ENCODE data around the gene PACRG. TPM values are rescaled to one million over a fixed set of nuclear protein-coding genes. Genes with fewer than 3 reads are reported as not detected.

PACRG gene
- total RNA-seq, 3 donors from 2014 or later: 0.64 to 6.4 (median 4.6) TPM

DNA sequence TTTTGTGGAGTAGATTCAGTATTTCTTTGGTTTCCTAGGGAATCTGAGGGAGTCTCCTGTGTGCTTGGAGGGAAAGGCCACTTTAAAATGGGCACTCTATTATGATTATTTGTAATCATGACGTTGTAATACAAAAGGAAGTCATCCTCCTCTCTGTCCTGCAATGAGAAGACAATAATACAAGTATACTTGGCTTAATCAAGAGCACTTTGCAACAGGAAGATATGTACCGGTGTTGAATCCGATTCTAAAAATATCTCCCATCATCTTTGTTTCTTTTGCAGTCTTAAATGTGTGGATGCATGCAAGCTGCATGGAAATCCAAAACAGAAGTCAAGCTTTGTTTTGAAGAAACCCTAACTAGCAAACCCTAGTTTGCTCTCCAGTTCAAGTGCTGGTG, 592.6 kb downstream of the PACRG start:
- no peaks in the 10 kb centered on the region for H3K27me3 ChIP-seq
- no peaks in the 10 kb centered on the region for H3K4me1 ChIP-seq
- intact Hi-C loops (cut with DNase I; ENCODE audit: low total_unique reads): no loop called here
- H3K9me3 ChIP-seq: no peaks in the 10 kb centered on the region
- H3K36me3 ChIP-seq: no peaks in the 10 kb centered on the region
- DNase-seq (ENCODE audit: low spot score in 2 of 2): no peak
- H3K27ac ChIP-seq: no peak overlapping the region
- TF ChIP-seq POLR2AphosphoS5 (IDR thresholded peaks at IDR 0.05): no peak
- H3K4me3 ChIP-seq: no peak overlapping the region

DNA sequence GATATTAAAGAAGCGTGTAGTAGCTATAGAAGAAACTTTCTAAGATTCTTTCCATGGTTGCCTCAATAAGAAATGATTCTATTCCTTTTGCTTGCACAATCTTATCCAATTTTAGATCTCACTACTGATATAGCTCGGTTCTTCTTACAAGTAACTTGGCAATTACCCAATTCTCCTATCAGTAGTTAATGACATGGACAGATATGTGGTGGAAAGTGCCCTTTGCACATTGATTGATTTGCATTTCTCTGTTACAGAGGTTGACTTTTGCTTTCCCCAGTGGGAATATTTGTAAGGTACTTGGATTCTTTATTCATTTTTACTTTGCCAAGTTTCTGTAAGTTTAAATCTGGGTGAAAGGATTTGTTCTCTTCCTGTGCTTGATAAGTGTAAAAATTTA, 593.0 kb downstream of the PACRG start:
- no peaks in the 10 kb centered on the region for H3K9me3 ChIP-seq
- intact Hi-C loops (cut with DNase I; ENCODE audit: low total_unique reads): no loop called here

DNA sequence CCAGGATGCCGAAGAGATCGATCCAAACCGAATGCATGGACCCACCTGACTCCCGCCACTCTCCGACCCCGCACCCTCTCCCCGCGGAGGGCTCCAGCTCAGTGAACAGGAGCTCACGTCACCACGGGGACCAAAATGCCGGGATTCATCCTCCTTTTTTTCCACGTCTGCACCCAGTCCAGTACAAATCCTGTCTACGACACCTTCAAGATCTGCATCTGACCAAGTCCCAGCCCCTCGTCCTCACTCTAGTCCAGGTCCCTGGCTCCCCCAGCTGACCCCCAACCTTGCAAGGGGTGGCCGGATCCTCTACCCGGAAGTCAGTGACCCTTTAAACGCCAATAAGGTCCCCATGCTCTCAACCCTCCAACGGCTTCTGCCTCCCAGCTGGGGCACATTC, 593.9 kb downstream of the PACRG start:
- no peak for DNase-seq (ENCODE audit: low spot score in 2 of 2)
- H3K36me3 ChIP-seq: no peaks in the 10 kb centered on the region
- H3K4me3 ChIP-seq: no peak overlapping the region
- intact Hi-C loops (cut with DNase I; ENCODE audit: low total_unique reads): no loop called here
- H3K4me1 ChIP-seq: no peaks in the 10 kb centered on the region
- H3K9me3 ChIP-seq: no peaks in the 10 kb centered on the region
- TF ChIP-seq POLR2AphosphoS5 (IDR thresholded peaks at IDR 0.05): no peak
- no peak for TF ChIP-seq POLR2A (IDR thresholded peaks at IDR 0.05)
- TF ChIP-seq, protein P1, sequence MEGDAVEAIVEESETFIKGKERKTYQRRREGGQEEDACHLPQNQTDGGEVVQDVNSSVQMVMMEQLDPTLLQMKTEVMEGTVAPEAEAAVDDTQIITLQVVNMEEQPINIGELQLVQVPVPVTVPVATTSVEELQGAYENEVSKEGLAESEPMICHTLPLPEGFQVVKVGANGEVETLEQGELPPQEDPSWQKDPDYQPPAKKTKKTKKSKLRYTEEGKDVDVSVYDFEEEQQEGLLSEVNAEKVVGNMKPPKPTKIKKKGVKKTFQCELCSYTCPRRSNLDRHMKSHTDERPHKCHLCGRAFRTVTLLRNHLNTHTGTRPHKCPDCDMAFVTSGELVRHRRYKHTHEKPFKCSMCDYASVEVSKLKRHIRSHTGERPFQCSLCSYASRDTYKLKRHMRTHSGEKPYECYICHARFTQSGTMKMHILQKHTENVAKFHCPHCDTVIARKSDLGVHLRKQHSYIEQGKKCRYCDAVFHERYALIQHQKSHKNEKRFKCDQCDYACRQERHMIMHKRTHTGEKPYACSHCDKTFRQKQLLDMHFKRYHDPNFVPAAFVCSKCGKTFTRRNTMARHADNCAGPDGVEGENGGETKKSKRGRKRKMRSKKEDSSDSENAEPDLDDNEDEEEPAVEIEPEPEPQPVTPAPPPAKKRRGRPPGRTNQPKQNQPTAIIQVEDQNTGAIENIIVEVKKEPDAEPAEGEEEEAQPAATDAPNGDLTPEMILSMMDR (IDR thresholded peaks at IDR 0.05): no peak
- no peaks in the 10 kb centered on the region for H3K27me3 ChIP-seq
- no peak overlapping the region for H3K27ac ChIP-seq

More for the DNA sequence above, 593.0 kb downstream of the PACRG start:
- Histone ChIP-seq H3K36me3 (no peaks in the 10 kb centered on the region), H3K4me3 (no peak overlapping the region), H3K27ac (no peak overlapping the region), H3K27me3 (no peaks in the 10 kb centered on the region), H3K4me1 (no peaks in the 10 kb centered on the region)
- DNase-seq (ENCODE audit: low spot score in 2 of 2): no peak
- TF ChIP-seq POLR2A (IDR thresholded peaks at IDR 0.05) (no peak), POLR2AphosphoS5 (IDR thresholded peaks at IDR 0.05) (no peak)
- TF ChIP-seq, protein P1 (IDR thresholded peaks at IDR 0.05): no peak

DNA sequence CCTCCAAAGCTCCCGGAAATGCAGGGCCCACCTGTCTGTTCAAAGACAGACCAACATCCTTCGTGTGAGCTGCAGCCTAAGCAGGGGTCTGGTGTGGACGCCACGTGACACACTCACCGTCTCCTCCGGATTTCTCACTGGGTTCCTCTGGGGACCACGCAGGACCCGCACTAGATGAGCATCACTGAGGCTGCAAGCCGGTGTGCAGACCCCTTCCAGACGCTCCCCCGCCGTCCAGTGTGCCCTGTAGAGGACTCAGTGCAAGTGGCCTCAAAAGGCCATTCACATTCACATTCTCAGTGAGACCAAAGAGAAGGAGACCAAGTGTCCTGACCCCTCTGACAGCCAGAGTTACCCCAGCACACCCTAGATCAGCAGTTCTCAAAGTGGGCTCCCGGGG, 595.5 kb downstream of the PACRG start:
- H3K36me3 ChIP-seq: no peaks in the 10 kb centered on the region
- intact Hi-C loops (cut with DNase I; ENCODE audit: low total_unique reads): no loop called here
- no peak overlapping the region for H3K4me3 ChIP-seq
- TF ChIP-seq, protein P1 (IDR thresholded peaks at IDR 0.05): no peak
- no peak for TF ChIP-seq POLR2A (IDR thresholded peaks at IDR 0.05)
- no peak for TF ChIP-seq POLR2AphosphoS5 (IDR thresholded peaks at IDR 0.05)
- no peaks in the 10 kb centered on the region for H3K9me3 ChIP-seq
- no peaks in the 10 kb centered on the region for H3K27me3 ChIP-seq
- DNase-seq (ENCODE audit: low spot score in 2 of 2): no peak
- no peaks in the 10 kb centered on the region for H3K4me1 ChIP-seq
- no peak overlapping the region for H3K27ac ChIP-seq

DNA sequence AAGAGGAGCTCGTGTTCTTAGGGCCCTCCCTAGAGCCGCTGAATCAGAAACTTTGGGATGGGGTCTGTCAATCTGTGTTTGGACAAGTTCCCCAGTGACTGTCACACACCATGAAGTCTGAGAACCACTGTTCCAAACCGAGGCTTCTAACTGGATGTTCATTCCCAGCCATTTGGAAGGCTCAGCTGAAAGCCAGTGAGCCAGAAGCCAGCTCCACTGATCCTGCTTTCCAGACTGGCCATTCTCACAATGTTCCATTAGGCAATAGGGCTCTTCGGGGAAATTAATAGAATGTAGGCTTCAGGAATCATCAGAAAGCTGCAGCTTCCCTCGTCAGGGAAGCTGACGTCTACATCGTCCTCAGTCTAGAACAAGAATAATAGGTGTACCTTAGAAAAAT, 595.9 kb downstream of the PACRG start:
- no peak for TF ChIP-seq POLR2A (IDR thresholded peaks at IDR 0.05)
- TF ChIP-seq POLR2AphosphoS5 (IDR thresholded peaks at IDR 0.05): no peak
- TF ChIP-seq, protein P1 (IDR thresholded peaks at IDR 0.05): no peak
- intact Hi-C loops (cut with DNase I; ENCODE audit: low total_unique reads): no loop called here
- H3K27ac ChIP-seq: no peak overlapping the region
- no peak overlapping the region for H3K4me3 ChIP-seq
- no peak for DNase-seq (ENCODE audit: low spot score in 2 of 2)
- no peaks in the 10 kb centered on the region for H3K9me3 ChIP-seq
- no peaks in the 10 kb centered on the region for H3K4me1 ChIP-seq
- no peaks in the 10 kb centered on the region for H3K36me3 ChIP-seq
- no peaks in the 10 kb centered on the region for H3K27me3 ChIP-seq

DNA sequence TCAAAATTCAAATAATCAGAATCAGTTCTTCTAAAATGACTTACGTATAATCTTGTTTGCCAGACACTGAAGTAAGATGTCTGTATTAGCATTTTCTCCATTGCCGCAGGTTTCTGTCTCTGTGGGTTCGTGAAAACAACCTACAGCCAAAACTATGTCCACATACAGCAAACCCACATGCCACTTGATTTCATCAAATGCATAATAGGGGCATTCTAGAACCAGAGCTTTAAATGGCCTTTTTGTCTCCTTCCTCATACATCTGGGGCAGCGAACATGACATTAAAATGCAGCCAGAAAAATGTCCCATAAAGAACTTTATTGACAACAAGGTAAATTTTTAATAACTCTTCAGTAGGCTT, 596.5 kb downstream of the PACRG start:
- Histone ChIP-seq H3K9me3 (no peaks in the 10 kb centered on the region), H3K36me3 (no peaks in the 10 kb centered on the region), H3K27ac (no peak overlapping the region), H3K4me3 (no peak overlapping the region), H3K4me1 (no peaks in the 10 kb centered on the region), H3K27me3 (no peaks in the 10 kb centered on the region)
- intact Hi-C loops (cut with DNase I; ENCODE audit: low total_unique reads): no loop called here
- DNase-seq (ENCODE audit: low spot score in 2 of 2): no peak
- TF ChIP-seq POLR2AphosphoS5 (IDR thresholded peaks at IDR 0.05) (no peak), POLR2A (IDR thresholded peaks at IDR 0.05) (no peak)
